Heart right ventricle (tissue), 16 donors: ENCODE data around the gene FARP2. TPM values are rescaled to one million over a fixed set of nuclear protein-coding genes. Genes with fewer than 3 reads are reported as not detected.

Experiments used
- ATAC-seq, 8 donors: fragments of 200-7000 bp; cut with Tn5 transposase; one replicate each; pipeline ENCODE4 v1.9.1; 2020; ENCODE audit warnings: mild to moderate bottlenecking in 8 of 8, moderate library complexity in 8 of 8, moderate number of reproducible peaks in 1 of 8
- DNase-seq, 2 donors: peaks; one replicate each; pipeline ENCODE4 v3.0.0-alpha.2; 2020
- H3K27ac ChIP-seq, 10 donors: fragments of 200-600 bp; sonication (generic) in 2 of 10; one replicate each; pipeline versions ENCODE4 v1.5.0 to v1.8.0; 2020 to 2022; ENCODE audit warnings: mild to moderate bottlenecking in 3 of 10
- H3K27me3 ChIP-seq, 7 donors: fragments of 200-600 bp; one replicate each; pipeline ENCODE4 v1.8.0; 2021 to 2022; ENCODE audit warnings: mild to moderate bottlenecking in 2 of 7
- H3K36me3 ChIP-seq, 9 donors: fragments of 200-600 bp; sonication (generic) in 1 of 9; one replicate each; pipeline versions ENCODE4 v1.5.0 to v1.8.0; 2020 to 2022; ENCODE audit warnings: mild to moderate bottlenecking in 2 of 9
- H3K4me1 ChIP-seq, 9 donors: fragments of 200-600 bp; sonication (generic) in 1 of 9; one replicate each; pipeline versions ENCODE4 v1.5.0 to v1.8.0; 2020 to 2022; ENCODE audit warnings: mild to moderate bottlenecking in 4 of 9
- H3K4me3 ChIP-seq, 10 donors: fragments of 200-600 bp; sonication (generic) in 2 of 10; one replicate each; pipeline versions ENCODE4 v1.5.0 to v1.8.0; 2020 to 2022; ENCODE audit warnings: mild to moderate bottlenecking in 7 of 10, moderate library complexity in 2 of 10
- H3K9me3 ChIP-seq, 11 donors: fragments of 200-600 bp in 10 of 11; sonication (generic) in 2 of 11; one replicate each; pipeline versions ENCODE4 v1.5.0 to v1.8.0; 2013 to 2022; ENCODE audit warnings: mild to moderate bottlenecking in 2 of 11, control low read depth in 1 of 11, moderate library complexity in 1 of 11
- WGBS, 2 donors: extraction: QIAGEN DNeasy Blood & Tissue Kit; methylation state at CpG; one replicate each; pipeline ENCODE4 v1.1.7; 2013; ENCODE audit warnings: inconsistent platforms in 1 of 2; 5-methylcytosine and 5-hydroxymethylcytosine counted together
- intact Hi-C, 10 donors: fragments of 100-400 bp; cut with DNase I; formaldehyde crosslinking; loops; one replicate each; pipeline versions ENCODE4 v1.11.1 to v1.14.2; 2022
- polyA plus RNA-seq, 2 donors: library from polyadenylated mRNA; stranded (reverse); fragments of 200-250 nt; gene quantifications; one replicate each; pipeline ENCODE4 v1.2.3, GENCODE V29; 2013
- total RNA-seq, 10 donors: library from RNA; stranded (reverse); fragmentation: NEBNext Ultra II Directional in 3 of 10; extraction: Animal tissue kit (Norgen Biotek cat#: 25700) in 3 of 10; gene quantifications; one replicate each; pipeline versions ENCODE4 v1.2.1 to v1.2.4, GENCODE V29; 2021 to 2023
- TF ChIP-seq, protein P1 (sequence below), 9 donors: fragments of 200-600 bp; sonication (generic) in 2 of 9; IDR thresholded peaks; one replicate each; pipeline versions ENCODE4 v1.5.0 to v1.8.0; 2021 to 2022; ENCODE audit warnings: antibody characterized with exemption in 9 of 9, mild to moderate bottlenecking in 5 of 9, moderate library complexity in 1 of 9
- donor health status: Arrhythmogenic right ventricular cardiomyopathy.
- donor health status: ischemic (EF 13 %, LVEDD 7.1; RV severe dilation, severe dysfunction).
- donor health status: healthy with polysubstance abuse.
- donor health status: DM: no; HTN: yes; CAD: no.
- donor health status: DM: no; HTN: no; CAD: no.
- donor health status: ischemic (EF 25% LVEDD 6.9; RV normal size, moderate dysfunction).
- donor health status: ischemic (EF 25% LVEDD 5.7; RV mildly dilated, moderate dysfunction).
- donor health status: healthy.
- donor health status: DM: yes; HTN: yes; CAD: no.
- donor health status: Ischemic cardiomyopathy.
- donor health status: ischemic (EF 35%, LVEDD 5.7; RV mildly dilated, moderate dysfunction).
- donor health status: nonischemic (EF 11% LVEDD 7.7; RV severe dilation, severe dysfunction).
- donor health status: DM: yes; HTN: yes; CAD: no.
- donor health status: PGD.
- donor health status: ischemic (EF 29% LVEDD 5.4; RV normal size, mild dysfunction).
- donor health status: nonischemic (EF 23%, LVEDD 6.1; RV moderate dilation, normal function).

FARP2 gene
- total and polyA plus RNA-seq, 12 donors: 7.1 to 23.6 (median 19.3) TPM

DNA sequence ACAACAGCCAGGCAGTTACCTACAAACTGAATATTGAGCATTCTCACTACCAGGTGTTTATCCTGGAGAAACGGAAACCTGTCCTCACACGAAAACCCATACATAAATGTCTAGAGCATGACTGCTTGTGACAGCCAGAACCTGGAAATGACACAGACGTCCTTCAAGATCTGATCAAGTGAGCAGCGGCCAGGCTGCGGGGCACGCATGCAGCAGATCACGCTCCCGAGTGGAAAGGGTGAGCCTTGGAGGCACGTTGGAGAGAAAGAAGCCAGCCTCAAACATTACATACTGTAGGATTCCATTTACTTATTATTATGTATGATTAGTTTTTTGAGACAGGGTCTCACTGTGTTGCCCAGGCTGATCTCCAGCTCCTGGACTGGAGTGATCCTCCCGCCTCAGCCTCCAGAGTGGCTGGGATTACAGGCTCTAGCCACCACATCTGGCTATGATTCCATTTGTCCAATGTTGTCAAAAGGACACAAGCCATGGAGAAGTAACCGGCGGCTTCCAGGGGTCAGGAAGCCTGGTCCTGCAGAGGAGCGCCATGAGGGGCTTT, 175.2 kb downstream of the FARP2 start:
- no peak overlapping the region for H3K27ac ChIP-seq
- H3K36me3 ChIP-seq: no peaks in the 10 kb centered on the region
- H3K27me3 ChIP-seq: no peaks in the 10 kb centered on the region
- no peak for DNase-seq
- ATAC-seq: no peak
- WGBS, 2 donors: 74 to 78% methylated on average over 13 of the region's 13 CpGs
- no peak overlapping the region for H3K4me3 ChIP-seq
- no peaks in the 10 kb centered on the region for H3K4me1 ChIP-seq
- intact Hi-C loops: no loop called here
- TF ChIP-seq, protein P1, sequence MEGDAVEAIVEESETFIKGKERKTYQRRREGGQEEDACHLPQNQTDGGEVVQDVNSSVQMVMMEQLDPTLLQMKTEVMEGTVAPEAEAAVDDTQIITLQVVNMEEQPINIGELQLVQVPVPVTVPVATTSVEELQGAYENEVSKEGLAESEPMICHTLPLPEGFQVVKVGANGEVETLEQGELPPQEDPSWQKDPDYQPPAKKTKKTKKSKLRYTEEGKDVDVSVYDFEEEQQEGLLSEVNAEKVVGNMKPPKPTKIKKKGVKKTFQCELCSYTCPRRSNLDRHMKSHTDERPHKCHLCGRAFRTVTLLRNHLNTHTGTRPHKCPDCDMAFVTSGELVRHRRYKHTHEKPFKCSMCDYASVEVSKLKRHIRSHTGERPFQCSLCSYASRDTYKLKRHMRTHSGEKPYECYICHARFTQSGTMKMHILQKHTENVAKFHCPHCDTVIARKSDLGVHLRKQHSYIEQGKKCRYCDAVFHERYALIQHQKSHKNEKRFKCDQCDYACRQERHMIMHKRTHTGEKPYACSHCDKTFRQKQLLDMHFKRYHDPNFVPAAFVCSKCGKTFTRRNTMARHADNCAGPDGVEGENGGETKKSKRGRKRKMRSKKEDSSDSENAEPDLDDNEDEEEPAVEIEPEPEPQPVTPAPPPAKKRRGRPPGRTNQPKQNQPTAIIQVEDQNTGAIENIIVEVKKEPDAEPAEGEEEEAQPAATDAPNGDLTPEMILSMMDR (IDR thresholded peaks at IDR 0.05): no peak
- peaks cover 0 to 4% (median 0%) of the 10 kb centered on the region in 11 donors for H3K9me3 ChIP-seq

DNA sequence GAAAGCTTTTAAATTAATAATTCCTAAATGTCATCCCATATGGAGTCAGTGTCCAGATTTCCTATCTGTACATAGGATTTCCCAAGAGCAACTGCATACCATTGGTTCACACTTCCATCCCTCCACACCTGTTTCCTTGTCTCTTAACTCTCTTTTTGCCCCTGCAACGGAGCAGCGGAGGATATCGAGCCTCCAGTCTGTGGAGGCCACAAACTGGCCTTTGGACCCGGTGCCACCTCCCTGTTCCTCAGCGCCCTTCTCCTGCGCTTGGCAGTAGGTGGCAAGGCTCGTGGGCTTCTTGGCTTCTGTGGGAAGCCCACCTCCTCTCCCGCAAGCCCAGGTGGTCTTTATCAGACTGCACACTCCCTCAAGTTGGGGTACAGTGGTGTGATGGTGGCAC, 176.1 kb downstream of the FARP2 start:
- no peaks in the 10 kb centered on the region for H3K36me3 ChIP-seq
- H3K4me3 ChIP-seq: no peak overlapping the region
- H3K27me3 ChIP-seq: no peaks in the 10 kb centered on the region
- H3K4me1 ChIP-seq: no peaks in the 10 kb centered on the region
- H3K9me3 ChIP-seq: no peaks in the 10 kb centered on the region
- TF ChIP-seq, protein P1 (IDR thresholded peaks at IDR 0.05): no peak
- ATAC-seq: no peak
- intact Hi-C loops: no loop called here
- no peak for DNase-seq
- 91 to 94% methylated on average over 8 of the region's 8 CpGs for WGBS, 2 donors
- H3K27ac ChIP-seq: no peak overlapping the region

DNA sequence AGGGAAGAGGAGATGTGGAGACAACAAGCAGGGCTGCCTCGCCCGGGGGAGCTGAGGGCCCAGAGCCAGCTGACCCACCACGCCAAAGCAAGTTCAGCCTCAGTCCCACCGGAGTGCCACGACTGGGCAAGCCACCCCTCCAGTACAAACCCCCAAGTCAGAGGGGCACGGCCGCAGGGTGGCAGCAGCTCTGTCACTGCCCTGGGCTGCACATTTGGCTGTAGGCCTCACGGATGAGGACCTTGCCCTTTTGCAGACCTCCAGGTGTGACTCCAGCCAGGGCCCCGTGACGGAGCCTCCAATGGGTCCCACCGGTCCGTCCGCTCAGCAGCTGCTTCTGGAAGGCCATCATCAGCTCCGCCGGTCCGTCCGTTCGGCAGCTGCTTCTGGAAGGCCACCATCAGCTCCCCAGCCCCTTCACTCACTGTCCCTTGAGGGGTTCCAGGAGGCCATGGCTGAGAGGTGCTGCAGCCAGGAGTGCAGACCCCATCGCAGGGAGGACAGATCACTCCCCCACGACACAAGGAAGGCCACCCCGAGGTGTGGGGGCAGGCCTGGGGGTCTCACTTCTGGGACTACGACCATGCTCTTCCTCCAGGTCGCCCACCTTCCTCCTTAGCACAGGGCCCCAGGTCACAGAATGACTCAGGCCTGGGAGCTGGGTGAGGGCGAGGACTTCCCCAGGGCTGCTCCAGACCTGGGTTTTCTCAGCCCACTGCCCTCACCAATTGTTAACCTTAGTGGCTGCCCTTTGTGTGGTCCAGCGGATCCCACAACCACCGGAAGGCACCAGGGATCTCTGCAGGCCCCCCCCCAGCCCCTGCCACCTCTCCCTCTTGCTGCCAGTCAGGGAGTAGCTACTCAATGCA, 176.9 kb downstream of the FARP2 start:
- 86 to 91% methylated on average over 26 of the region's 26 CpGs for WGBS, 2 donors
- ATAC-seq (peak in 1 of 8 donors; percentile 39), DNase-seq (no peak)
- H3K27ac ChIP-seq: no peak overlapping the region
- TF ChIP-seq, protein P1 (IDR thresholded peaks at IDR 0.05): no peak
- no peak overlapping the region for H3K4me3 ChIP-seq
- intact Hi-C loops: no loop called here
- no peaks in the 10 kb centered on the region for H3K9me3 ChIP-seq
- H3K27me3 ChIP-seq: no peaks in the 10 kb centered on the region
- no peaks in the 10 kb centered on the region for H3K4me1 ChIP-seq
- H3K36me3 ChIP-seq: no peaks in the 10 kb centered on the region

DNA sequence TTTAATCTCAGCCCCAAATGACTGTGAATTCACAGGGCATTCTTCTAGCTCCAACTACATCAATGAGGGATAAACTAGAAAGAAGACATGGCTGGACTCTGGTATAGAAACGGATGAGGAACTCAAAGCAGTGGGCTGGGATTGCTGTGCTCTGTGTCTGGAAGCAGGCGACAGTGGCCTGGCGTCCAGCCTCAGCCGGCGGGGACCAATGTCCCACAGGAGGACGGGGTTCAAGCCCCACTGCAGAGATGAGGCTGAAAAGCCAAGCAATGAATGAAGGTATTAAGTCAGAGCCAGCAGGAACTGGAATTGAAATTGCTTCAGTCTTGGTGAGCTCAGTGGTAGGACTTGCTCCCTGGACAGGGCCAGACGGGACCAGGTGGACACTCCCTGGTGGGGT, 178.2 kb downstream of the FARP2 start:
- no peaks in the 10 kb centered on the region for H3K36me3 ChIP-seq
- H3K4me1 ChIP-seq: no peaks in the 10 kb centered on the region
- 88 to 89% methylated on average over 7 of the region's 7 CpGs for WGBS, 2 donors
- no peak for DNase-seq
- ATAC-seq: no peak
- H3K4me3 ChIP-seq: no peak overlapping the region
- TF ChIP-seq, protein P1 (IDR thresholded peaks at IDR 0.05): no peak
- no peak overlapping the region for H3K27ac ChIP-seq
- H3K9me3 ChIP-seq: no peaks in the 10 kb centered on the region
- H3K27me3 ChIP-seq: no peaks in the 10 kb centered on the region
- intact Hi-C loops: no loop called here
